Smooth muscle cell (in vitro differentiated cells): ENCODE data around the gene DCTN1. TPM values are rescaled to one million over a fixed set of nuclear protein-coding genes. Genes with fewer than 3 reads are reported as not detected.

Experiments used
- DNase-seq: peaks from one replicate; lab custom pipeline; 2025; ENCODE audit not compliant: unreplicated experiment; lab: John Stamatoyannopoulos, UW
- H2AFZ ChIP-seq: fragments of 200-600 bp; sonication (generic); 2 replicates; pipeline ENCODE4 v1.6.0; 2016; ENCODE audit warnings: antibody characterized with exemption, low read depth, mild to moderate bottlenecking
- H3F3A ChIP-seq: fragments of 200-600 bp; sonication (generic); 2 replicates; pipeline ENCODE4 v1.6.0; 2017; ENCODE audit warnings: antibody characterized with exemption, low read depth
- H3K27ac ChIP-seq: fragments of 200-600 bp; sonication (generic); 2 replicates; pipeline ENCODE4 v1.5.1; 2016; ENCODE audit warnings: low read depth, mild to moderate bottlenecking
- H3K27me3 ChIP-seq: fragments of 200-600 bp; sonication (generic); 2 replicates; pipeline ENCODE4 v1.6.1; 2016; ENCODE audit warnings: low read depth, mild to moderate bottlenecking
- H3K36me3 ChIP-seq: fragments of 200-600 bp; sonication (generic); 2 replicates; pipeline ENCODE4 v1.5.1; 2016; ENCODE audit warnings: low read depth
- H3K4me1 ChIP-seq: fragments of 200-600 bp; sonication (generic); 2 replicates; pipeline ENCODE4 v1.5.1; 2016; ENCODE audit warnings: low read depth
- H3K4me2 ChIP-seq: fragments of 200-600 bp; sonication (generic); 2 replicates; pipeline ENCODE4 v1.6.0; 2016; ENCODE audit warnings: mild to moderate bottlenecking
- H3K4me3 ChIP-seq: fragments of 200-600 bp; sonication (generic); 2 replicates; pipeline ENCODE4 v1.5.1; 2016; ENCODE audit warnings: mild to moderate bottlenecking
- H3K79me2 ChIP-seq: fragments of 200-600 bp; sonication (generic); 2 replicates; pipeline ENCODE4 v1.6.0; 2016; ENCODE audit warnings: low read depth, mild to moderate bottlenecking
- H3K9ac ChIP-seq: fragments of 200-600 bp; sonication (generic); 2 replicates; pipeline ENCODE4 v1.6.0; 2016; ENCODE audit warnings: low read depth
- H3K9me3 ChIP-seq: fragments of 200-600 bp; sonication (generic); replicated peaks from 2 replicates; pipeline ENCODE4 v1.5.1; 2016; ENCODE audit warnings: low read depth
- H4K20me1 ChIP-seq: fragments of 200-600 bp; sonication (generic); 2 replicates; pipeline ENCODE4 v1.6.0; 2016; ENCODE audit warnings: low read depth
- WGBS: methylation state at CpG from one replicate; pipeline ENCODE4 v1.1.7; 2016; ENCODE audit warnings: low lambda C conversion rate; 5-methylcytosine and 5-hydroxymethylcytosine counted together
- polyA plus RNA-seq: library from polyadenylated mRNA; unstranded; fragments of >200 nt; fragmentation: Nextera tagmentation; extraction: Ambion mirVana; gene quantifications from 2 replicates; pipeline ENCODE4 v1.2.1, GENCODE V29; 2016
- total RNA-seq: library from RNA; depleted of rRNA; stranded (reverse); fragments of >200 nt; gene quantifications from 2 replicates; pipeline ENCODE4 v1.2.3, GENCODE V29; 2014
- TF ChIP-seq, protein P1 (sequence below): fragments of 200-600 bp; sonication (generic); IDR thresholded peaks from 2 replicates; pipeline ENCODE4 v1.5.1; 2017; ENCODE audit warnings: borderline replicate concordance, mild to moderate bottlenecking, antibody characterized with exemption; ENCODE audit not compliant: insufficient read depth, poor library complexity, severe bottlenecking

Gene DCTN1
- total and polyA plus RNA-seq, 2 experiments from 2014 or later = 65.8 to 105 TPM

DNA sequence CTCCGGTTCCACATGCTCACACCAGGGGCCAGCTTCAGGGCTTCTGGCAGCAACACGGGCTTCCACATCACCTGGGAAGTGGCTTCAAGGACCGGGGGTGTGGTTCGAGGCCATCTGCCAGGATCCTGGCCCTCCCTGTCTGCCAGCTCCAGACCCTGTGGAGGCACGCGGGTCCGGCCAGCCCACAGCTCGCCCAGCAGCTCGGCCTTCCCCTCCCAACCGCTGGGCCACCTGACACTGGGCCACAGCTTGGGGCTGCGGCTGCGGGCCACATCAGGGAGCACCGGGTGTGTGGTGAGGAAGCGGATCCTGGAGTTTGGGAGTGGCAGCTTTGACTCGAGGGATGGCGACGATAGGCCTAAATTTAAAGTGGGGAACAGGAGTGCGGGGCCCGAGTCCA, 34.3 kb upstream of the DCTN1 start:
- no peaks in the 10 kb centered on the region for H3K9me3 ChIP-seq
- no peak overlapping the region for H3K27ac ChIP-seq
- no peak overlapping the region for H3K9ac ChIP-seq
- no peaks in the 10 kb centered on the region for H3K4me1 ChIP-seq
- no peaks in the 10 kb centered on the region for H3F3A ChIP-seq
- H3K4me3 ChIP-seq = no peak overlapping the region
- H2AFZ ChIP-seq = no peak overlapping the region
- H4K20me1 ChIP-seq = no peaks in the 10 kb centered on the region
- TF ChIP-seq, protein P1, sequence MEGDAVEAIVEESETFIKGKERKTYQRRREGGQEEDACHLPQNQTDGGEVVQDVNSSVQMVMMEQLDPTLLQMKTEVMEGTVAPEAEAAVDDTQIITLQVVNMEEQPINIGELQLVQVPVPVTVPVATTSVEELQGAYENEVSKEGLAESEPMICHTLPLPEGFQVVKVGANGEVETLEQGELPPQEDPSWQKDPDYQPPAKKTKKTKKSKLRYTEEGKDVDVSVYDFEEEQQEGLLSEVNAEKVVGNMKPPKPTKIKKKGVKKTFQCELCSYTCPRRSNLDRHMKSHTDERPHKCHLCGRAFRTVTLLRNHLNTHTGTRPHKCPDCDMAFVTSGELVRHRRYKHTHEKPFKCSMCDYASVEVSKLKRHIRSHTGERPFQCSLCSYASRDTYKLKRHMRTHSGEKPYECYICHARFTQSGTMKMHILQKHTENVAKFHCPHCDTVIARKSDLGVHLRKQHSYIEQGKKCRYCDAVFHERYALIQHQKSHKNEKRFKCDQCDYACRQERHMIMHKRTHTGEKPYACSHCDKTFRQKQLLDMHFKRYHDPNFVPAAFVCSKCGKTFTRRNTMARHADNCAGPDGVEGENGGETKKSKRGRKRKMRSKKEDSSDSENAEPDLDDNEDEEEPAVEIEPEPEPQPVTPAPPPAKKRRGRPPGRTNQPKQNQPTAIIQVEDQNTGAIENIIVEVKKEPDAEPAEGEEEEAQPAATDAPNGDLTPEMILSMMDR = no peak
- 95% methylated on average over 19 of the region's 19 CpGs for WGBS
- DNase-seq = no peak
- no peaks in the 10 kb centered on the region for H3K36me3 ChIP-seq
- no peak overlapping the region for H3K4me2 ChIP-seq
- H3K27me3 ChIP-seq = no peaks in the 10 kb centered on the region
- no peaks in the 10 kb centered on the region for H3K79me2 ChIP-seq

DNA sequence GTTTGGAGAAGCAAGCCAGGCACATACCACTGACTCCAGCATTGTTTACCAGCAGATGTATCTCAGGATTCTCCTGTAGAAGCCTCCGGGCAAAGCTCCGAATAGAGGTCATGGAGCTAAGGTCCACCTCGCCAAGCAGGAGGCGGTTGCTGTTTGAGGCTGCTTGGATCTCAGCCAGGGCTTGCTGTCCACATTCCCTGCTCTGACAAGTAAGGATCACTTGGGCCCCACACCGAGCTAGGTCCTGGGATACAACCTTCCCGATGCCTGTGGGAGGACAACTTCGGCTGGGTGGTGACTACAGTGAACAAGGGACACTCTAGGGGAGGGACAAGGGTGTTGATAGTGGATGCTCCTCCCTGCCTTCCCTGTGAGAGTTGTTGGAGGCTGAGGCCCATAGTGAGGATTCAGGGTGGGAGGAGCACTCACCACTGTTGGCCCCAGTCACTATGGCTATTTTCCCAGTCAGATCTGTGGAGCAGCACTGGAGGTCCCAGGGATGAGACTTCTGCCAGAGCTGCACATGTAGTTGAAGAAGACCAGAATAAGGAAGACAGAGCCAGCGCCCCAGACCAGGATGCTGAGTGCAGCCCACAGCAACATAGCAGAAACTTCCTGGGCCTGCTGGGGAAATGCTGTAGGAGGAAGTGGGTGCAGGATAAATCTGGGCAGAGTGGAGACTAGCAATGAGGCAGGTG, 33.0 kb upstream of the DCTN1 start:
- H3K36me3 ChIP-seq = no peaks in the 10 kb centered on the region
- H4K20me1 ChIP-seq = no peaks in the 10 kb centered on the region
- no peaks in the 10 kb centered on the region for H3K4me1 ChIP-seq
- no peaks in the 10 kb centered on the region for H3K79me2 ChIP-seq
- H3K27me3 ChIP-seq = no peaks in the 10 kb centered on the region
- 87% methylated on average over 8 of the region's 8 CpGs for WGBS
- H3F3A ChIP-seq = no peaks in the 10 kb centered on the region
- H3K9me3 ChIP-seq = no peaks in the 10 kb centered on the region
- no peak overlapping the region for H3K4me3 ChIP-seq
- H3K27ac ChIP-seq = no peak overlapping the region
- TF ChIP-seq, protein P1 = no peak
- no peak overlapping the region for H3K9ac ChIP-seq
- H2AFZ ChIP-seq = no peak overlapping the region
- no peak for DNase-seq
- H3K4me2 ChIP-seq = no peak overlapping the region

DNA sequence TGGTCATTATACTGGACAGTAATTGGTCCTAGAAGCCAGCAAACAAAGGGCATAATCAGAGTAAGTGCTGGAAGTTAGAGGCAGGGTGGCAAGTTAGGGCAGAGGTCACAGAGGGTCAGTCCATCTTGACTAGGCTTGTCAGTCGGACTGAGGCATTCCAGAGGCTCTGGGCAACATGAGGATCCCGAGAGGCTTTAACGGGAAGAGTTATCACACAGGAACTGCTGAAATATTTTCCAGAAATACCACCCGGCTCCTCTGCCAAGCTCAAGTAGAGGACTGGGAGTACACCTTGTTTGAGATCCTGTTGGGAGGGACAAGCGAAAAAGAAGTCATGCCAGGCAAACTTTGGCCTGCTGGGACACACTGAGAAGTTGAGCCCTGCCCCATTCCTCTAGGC, 27.6 kb upstream of the DCTN1 start:
- Histone ChIP-seq H3K79me2 (no peaks in the 10 kb centered on the region), H4K20me1 (no peaks in the 10 kb centered on the region), H3K4me1 (no peaks in the 10 kb centered on the region), H3F3A (no peaks in the 10 kb centered on the region), H3K9me3 (no peaks in the 10 kb centered on the region), H3K4me2 (no peak overlapping the region), H2AFZ (no peak overlapping the region), H3K9ac (no peak overlapping the region), H3K4me3 (no peak overlapping the region), H3K27ac (no peak overlapping the region), H3K27me3 (no peaks in the 10 kb centered on the region), H3K36me3 (no peaks in the 10 kb centered on the region)
- no peak for DNase-seq
- TF ChIP-seq, protein P1 = no peak
- WGBS = 74% methylated on average over 5 of the region's 5 CpGs

DNA sequence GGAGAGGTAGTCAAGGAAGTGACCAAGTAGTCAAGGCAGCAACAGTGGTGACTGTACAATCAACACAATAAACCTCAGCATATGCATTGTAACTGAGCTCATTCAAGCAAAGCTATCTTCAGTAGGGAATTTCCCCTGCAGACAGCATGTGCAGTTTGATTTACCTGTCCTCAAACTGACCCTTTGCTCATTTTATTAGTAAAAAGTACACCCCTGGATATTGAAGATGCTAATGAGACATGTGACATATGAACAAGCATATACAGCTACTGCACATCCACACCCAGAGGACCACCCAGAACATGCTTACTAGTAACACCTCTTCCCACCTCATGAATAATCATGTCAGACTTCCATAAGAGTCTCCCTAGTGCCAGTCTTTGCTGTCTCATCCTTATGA, 25.9 kb upstream of the DCTN1 start:
- Histone ChIP-seq H4K20me1 (no peaks in the 10 kb centered on the region), H2AFZ (no peak overlapping the region), H3K4me2 (no peak overlapping the region), H3K36me3 (no peaks in the 10 kb centered on the region), H3K4me1 (no peaks in the 10 kb centered on the region), H3K27ac (no peak overlapping the region), H3K9ac (no peak overlapping the region), H3K27me3 (no peaks in the 10 kb centered on the region), H3K9me3 (no peaks in the 10 kb centered on the region), H3K4me3 (no peak overlapping the region), H3F3A (no peaks in the 10 kb centered on the region), H3K79me2 (no peaks in the 10 kb centered on the region)
- TF ChIP-seq, protein P1 = no peak
- no peak for DNase-seq
